ENCODE results near the gene TMEM132E. TPM values are rescaled to one million over a fixed set of nuclear protein-coding genes. Genes with fewer than 3 reads are reported as not detected.

TMEM132E gene
- total RNA-seq, 1 experiment from 2014 or later = 0.04 TPM

- Histone ChIP-seq H3K4me3 (ENCODE audit: low read depth, low read length, poor library complexity, severe bottlenecking) (no peak overlapping the region), H3K9me3 (ENCODE audit: low read depth, low read length, poor library complexity, severe bottlenecking) (no peaks in the 10 kb centered on the region), H3K36me3 (ENCODE audit: insufficient read depth, low read length, poor library complexity, severe bottlenecking) (no peaks in the 10 kb centered on the region), H3K4me1 (ENCODE audit: insufficient read depth, low read length, poor library complexity, severe bottlenecking) (no peaks in the 10 kb centered on the region), H3K27me3 (replicated peaks; ENCODE audit: insufficient read depth, low read depth, low read length, poor library complexity) (peaks cover 16% of the 10 kb centered on the region), H3K27ac (ENCODE audit: low read depth, low read length, poor library complexity, severe bottlenecking) (no peak overlapping the region)
- POLR2A ChIA-PET (ENCODE audit: low non-redundant PET) = no interaction called here
- DNase-seq (ENCODE audit: low spot score) = no peak
- no TSS peak for BruUV-seq (replicated peaks)
- intact Hi-C loops (cut with micrococcal nuclease; ENCODE audit: unreplicated experiment) = no loop called here
- no peak for TF ChIP-seq EZH2 (IDR thresholded peaks at IDR 0.05; ENCODE audit: borderline replicate concordance, low read depth, low read length, poor library complexity, severe bottlenecking)
- no peak for TF ChIP-seq CTCF (conservative IDR thresholded peaks at IDR 0.05; ENCODE audit: low read depth, low read length)
- CTCF ChIA-PET = no interaction called here
These were observed 18.1 kb upstream of the TMEM132E start for GRCh38 chr17:34561328-34561727.

DNA sequence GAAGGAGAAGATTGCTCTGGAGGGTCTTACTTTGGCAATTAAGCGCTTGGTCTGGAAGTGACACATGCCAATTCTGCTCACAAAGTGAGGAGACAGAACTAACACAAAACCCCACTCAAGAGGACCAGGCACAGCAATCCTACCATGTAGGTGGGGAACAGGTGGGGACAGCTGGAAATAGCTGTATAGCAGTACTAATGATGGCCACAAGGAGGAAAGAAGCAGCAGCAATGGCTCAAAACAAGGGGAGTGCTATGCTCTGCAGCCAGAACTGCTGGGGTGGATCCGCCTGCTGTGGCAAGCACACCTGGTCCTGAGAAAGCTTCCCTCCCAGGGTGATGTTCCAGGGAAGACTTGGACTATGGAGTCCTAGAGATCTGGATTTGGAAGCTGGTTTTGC, 17.0 kb upstream of the TMEM132E start:
- no peaks in the 10 kb centered on the region for H3K9me3 ChIP-seq (ENCODE audit: low read depth, low read length, poor library complexity, severe bottlenecking)
- no peak for DNase-seq (ENCODE audit: low spot score)
- no TSS peak for BruUV-seq (replicated peaks)
- peak; percentile 26; the same call in 1 of the 2 replicates for TF ChIP-seq CTCF (conservative IDR thresholded peaks at IDR 0.05; ENCODE audit: low read depth, low read length)
- no peak for TF ChIP-seq EZH2 (IDR thresholded peaks at IDR 0.05; ENCODE audit: borderline replicate concordance, low read depth, low read length, poor library complexity, severe bottlenecking)
- no peaks in the 10 kb centered on the region for H3K4me1 ChIP-seq (ENCODE audit: insufficient read depth, low read length, poor library complexity, severe bottlenecking)
- ChIA-PET CTCF (no interaction called here), POLR2A (ENCODE audit: low non-redundant PET) (no interaction called here)
- peaks cover 16% of the 10 kb centered on the region for H3K27me3 ChIP-seq (replicated peaks; ENCODE audit: insufficient read depth, low read depth, low read length, poor library complexity)
- H3K27ac ChIP-seq (ENCODE audit: low read depth, low read length, poor library complexity, severe bottlenecking) = no peak overlapping the region
- no peak overlapping the region for H3K4me3 ChIP-seq (ENCODE audit: low read depth, low read length, poor library complexity, severe bottlenecking)
- intact Hi-C loops (cut with micrococcal nuclease; ENCODE audit: unreplicated experiment) = no loop called here
- no peaks in the 10 kb centered on the region for H3K36me3 ChIP-seq (ENCODE audit: insufficient read depth, low read length, poor library complexity, severe bottlenecking)

DNA sequence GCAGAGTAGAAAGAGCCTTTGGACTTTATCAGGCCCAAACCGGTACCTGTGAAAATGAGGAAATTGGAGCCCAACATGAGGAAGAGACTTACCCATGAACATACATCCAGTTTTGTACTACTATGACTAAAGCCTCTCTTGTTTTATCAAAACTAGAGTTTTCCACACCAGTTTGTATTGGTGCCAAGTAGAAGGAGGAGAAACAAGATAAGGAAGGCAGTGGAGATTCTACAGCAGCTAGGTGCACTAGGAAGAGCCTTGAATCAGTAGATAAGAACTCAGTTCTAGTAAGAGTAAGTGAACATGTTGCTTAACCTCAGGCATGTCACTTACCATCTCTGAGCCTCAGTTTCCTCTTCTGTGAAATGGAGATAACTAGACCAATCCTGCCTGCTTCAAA, 13.7 kb upstream of the TMEM132E start:
- Histone ChIP-seq H3K27ac (ENCODE audit: low read depth, low read length, poor library complexity, severe bottlenecking) (no peak overlapping the region), H3K9me3 (ENCODE audit: low read depth, low read length, poor library complexity, severe bottlenecking) (no peaks in the 10 kb centered on the region), H3K36me3 (ENCODE audit: insufficient read depth, low read length, poor library complexity, severe bottlenecking) (no peaks in the 10 kb centered on the region), H3K4me1 (ENCODE audit: insufficient read depth, low read length, poor library complexity, severe bottlenecking) (no peaks in the 10 kb centered on the region), H3K27me3 (replicated peaks; ENCODE audit: insufficient read depth, low read depth, low read length, poor library complexity) (peaks cover 8% of the 10 kb centered on the region), H3K4me3 (ENCODE audit: low read depth, low read length, poor library complexity, severe bottlenecking) (no peak overlapping the region)
- ChIA-PET POLR2A (ENCODE audit: low non-redundant PET) (no interaction called here), CTCF (no interaction called here)
- TF ChIP-seq CTCF (conservative IDR thresholded peaks at IDR 0.05; ENCODE audit: low read depth, low read length) (no peak), EZH2 (IDR thresholded peaks at IDR 0.05; ENCODE audit: borderline replicate concordance, low read depth, low read length, poor library complexity, severe bottlenecking) (no peak)
- DNase-seq (ENCODE audit: low spot score) = no peak
- intact Hi-C loops (cut with micrococcal nuclease; ENCODE audit: unreplicated experiment) = no loop called here
- no TSS peak for BruUV-seq (replicated peaks)
